ENCODE measurements around the gene PRR15.

PRR15 gene

GRCh38 chr7:29596593-29597178 lies 33.1 kb downstream of the PRR15 start:
- H3K9me3 Mint-ChIP-seq = no peaks in the 10 kb centered on the region
- no peaks in the 10 kb centered on the region for H3K4me1 Mint-ChIP-seq
- H3K36me3 Mint-ChIP-seq = no peaks in the 10 kb centered on the region
- H3K27me3 Mint-ChIP-seq = no peaks in the 10 kb centered on the region
- ATAC-seq = no peak
- no peak overlapping the region for H3K4me3 Mint-ChIP-seq
- no peak overlapping the region for H3K27ac Mint-ChIP-seq

GRCh38 chr7:29597266-29597665 lies 33.6 kb downstream of the PRR15 start:
- Mint-ChIP-seq H3K9me3 (no peaks in the 10 kb centered on the region), H3K27ac (no peak overlapping the region), H3K36me3 (no peaks in the 10 kb centered on the region), H3K4me3 (no peak overlapping the region), H3K4me1 (no peaks in the 10 kb centered on the region), H3K27me3 (no peaks in the 10 kb centered on the region)
- no peak for ATAC-seq

GRCh38 chr7:29598137-29598536 lies 34.5 kb downstream of the PRR15 start:
- no peak for ATAC-seq
- Mint-ChIP-seq H3K4me3 (no peak overlapping the region), H3K4me1 (no peaks in the 10 kb centered on the region), H3K27ac (no peak overlapping the region), H3K9me3 (no peaks in the 10 kb centered on the region), H3K27me3 (no peaks in the 10 kb centered on the region), H3K36me3 (no peaks in the 10 kb centered on the region)

- Mint-ChIP-seq H3K9me3 (no peaks in the 10 kb centered on the region), H3K27me3 (no peaks in the 10 kb centered on the region), H3K27ac (no peak overlapping the region), H3K4me1 (no peaks in the 10 kb centered on the region), H3K36me3 (no peaks in the 10 kb centered on the region), H3K4me3 (no peak overlapping the region)
- ATAC-seq = no peak
Observed at GRCh38 chr7:29598613-29599012, 35.0 kb downstream of the PRR15 start.

GRCh38 chr7:29599026-29599425 lies 35.4 kb downstream of the PRR15 start:
- Mint-ChIP-seq H3K4me3 (no peak overlapping the region), H3K36me3 (no peaks in the 10 kb centered on the region), H3K9me3 (no peaks in the 10 kb centered on the region), H3K27ac (no peak overlapping the region), H3K4me1 (no peaks in the 10 kb centered on the region), H3K27me3 (peaks cover 2% of the 10 kb centered on the region)
- ATAC-seq = no peak

- ATAC-seq = no peak
- H3K9me3 Mint-ChIP-seq = peaks cover 4% of the 10 kb centered on the region
- H3K4me3 Mint-ChIP-seq = no peak overlapping the region
Observed at GRCh38 chr7:29600661-29601060, 37.0 kb downstream of the PRR15 start.

GRCh38 chr7:29604052-29604451 lies 40.4 kb downstream of the PRR15 start:
- Mint-ChIP-seq H3K36me3 (no peaks in the 10 kb centered on the region), H3K27ac (no peak overlapping the region), H3K4me1 (no peaks in the 10 kb centered on the region), H3K9me3 (peaks cover 4% of the 10 kb centered on the region), H3K4me3 (no peak overlapping the region), H3K27me3 (peaks cover 21% of the 10 kb centered on the region)
- no peak for ATAC-seq

More at GRCh38 chr7:29600661-29601060, 37.0 kb downstream of the PRR15 start:
- H3K36me3 Mint-ChIP-seq = no peaks in the 10 kb centered on the region
- no peaks in the 10 kb centered on the region for H3K4me1 Mint-ChIP-seq
- peaks cover 10% of the 10 kb centered on the region for H3K27me3 Mint-ChIP-seq
- H3K27ac Mint-ChIP-seq = no peak overlapping the region

- no peak for ATAC-seq
- no peaks in the 10 kb centered on the region for H3K36me3 Mint-ChIP-seq
- peaks cover 21% of the 10 kb centered on the region for H3K27me3 Mint-ChIP-seq
- no peaks in the 10 kb centered on the region for H3K4me1 Mint-ChIP-seq
- no peak overlapping the region for H3K4me3 Mint-ChIP-seq
- peaks cover 4% of the 10 kb centered on the region for H3K9me3 Mint-ChIP-seq
- no peak overlapping the region for H3K27ac Mint-ChIP-seq
Observed at GRCh38 chr7:29604702-29605101, 41.1 kb downstream of the PRR15 start.

- H3K9me3 Mint-ChIP-seq = peaks cover 4% of the 10 kb centered on the region
- no peak for ATAC-seq
- no peaks in the 10 kb centered on the region for H3K4me1 Mint-ChIP-seq
- no peak overlapping the region for H3K4me3 Mint-ChIP-seq
- no peaks in the 10 kb centered on the region for H3K36me3 Mint-ChIP-seq
- no peak overlapping the region for H3K27ac Mint-ChIP-seq
- peaks cover 21% of the 10 kb centered on the region for H3K27me3 Mint-ChIP-seq
Observed at GRCh38 chr7:29605671-29606070, 42.0 kb downstream of the PRR15 start.

- Mint-ChIP-seq H3K4me1 (no peaks in the 10 kb centered on the region), H3K27me3 (peaks cover 21% of the 10 kb centered on the region), H3K9me3 (peaks cover 4% of the 10 kb centered on the region), H3K4me3 (no peak overlapping the region), H3K27ac (no peak overlapping the region), H3K36me3 (no peaks in the 10 kb centered on the region)
- ATAC-seq = no peak
Observed at GRCh38 chr7:29606287-29606721, 42.7 kb downstream of the PRR15 start.

GRCh38 chr7:29606830-29607229 lies 43.2 kb downstream of the PRR15 start:
- peaks cover 21% of the 10 kb centered on the region for H3K27me3 Mint-ChIP-seq
- no peak for ATAC-seq
- H3K27ac Mint-ChIP-seq = no peak overlapping the region
- H3K4me3 Mint-ChIP-seq = no peak overlapping the region
- no peaks in the 10 kb centered on the region for H3K4me1 Mint-ChIP-seq
- H3K36me3 Mint-ChIP-seq = no peaks in the 10 kb centered on the region
- H3K9me3 Mint-ChIP-seq = peaks cover 5% of the 10 kb centered on the region

GRCh38 chr7:29607259-29607658 lies 43.6 kb downstream of the PRR15 start:
- Mint-ChIP-seq H3K4me1 (no peaks in the 10 kb centered on the region), H3K27ac (no peak overlapping the region), H3K9me3 (peaks cover 7% of the 10 kb centered on the region), H3K27me3 (peaks cover 21% of the 10 kb centered on the region), H3K36me3 (no peaks in the 10 kb centered on the region), H3K4me3 (no peak overlapping the region)
- no peak for ATAC-seq

GRCh38 chr7:29607889-29608288 lies 44.3 kb downstream of the PRR15 start:
- no peak overlapping the region for H3K4me3 Mint-ChIP-seq
- no peaks in the 10 kb centered on the region for H3K4me1 Mint-ChIP-seq
- no peaks in the 10 kb centered on the region for H3K36me3 Mint-ChIP-seq
- H3K27me3 Mint-ChIP-seq = peaks cover 21% of the 10 kb centered on the region
- no peak for ATAC-seq
- no peak overlapping the region for H3K27ac Mint-ChIP-seq
- peaks cover 7% of the 10 kb centered on the region for H3K9me3 Mint-ChIP-seq

- Mint-ChIP-seq H3K4me3 (no peak overlapping the region), H3K27ac (no peak overlapping the region), H3K4me1 (no peaks in the 10 kb centered on the region), H3K27me3 (peaks cover 15% of the 10 kb centered on the region), H3K36me3 (no peaks in the 10 kb centered on the region), H3K9me3 (peaks cover 4% of the 10 kb centered on the region)
- no peak for ATAC-seq
Observed at GRCh38 chr7:29609162-29610037, 45.8 kb downstream of the PRR15 start.

- H3K4me3 Mint-ChIP-seq = no peak overlapping the region
- H3K4me1 Mint-ChIP-seq = no peaks in the 10 kb centered on the region
- H3K27me3 Mint-ChIP-seq = peaks cover 11% of the 10 kb centered on the region
- no peak overlapping the region for H3K27ac Mint-ChIP-seq
- no peak for ATAC-seq
- H3K9me3 Mint-ChIP-seq = peaks cover 3% of the 10 kb centered on the region
- H3K36me3 Mint-ChIP-seq = no peaks in the 10 kb centered on the region
Observed at GRCh38 chr7:29610086-29610485, 46.5 kb downstream of the PRR15 start.

GRCh38 chr7:29611941-29612544 lies 48.4 kb downstream of the PRR15 start:
- ATAC-seq = no peak
- Mint-ChIP-seq H3K27me3 (peaks cover 3% of the 10 kb centered on the region), H3K36me3 (no peaks in the 10 kb centered on the region), H3K27ac (no peak overlapping the region), H3K4me3 (no peak overlapping the region), H3K4me1 (no peaks in the 10 kb centered on the region), H3K9me3 (peaks cover 3% of the 10 kb centered on the region)
